Activated CD4-positive, alpha-beta T cell treated with anti-CD3 and anti-CD28 coated beads, Interleukin-2, amount 10 ng/mL, durations not matched to agents 24 days and 14 days (primary cell): ENCODE results near the gene IREB2. TPM values are rescaled to one million over a fixed set of nuclear protein-coding genes. Genes with fewer than 3 reads are reported as not detected.

Experiments used
- DNase-seq: peaks from one replicate; pipeline ENCODE4 v3.0.0; 2022
- H3K27ac Mint-ChIP-seq: one replicate; pipeline ENCODE4 v1.8.0; 2022; ENCODE audit warnings: mild to moderate bottlenecking, mixed read lengths
- H3K27me3 Mint-ChIP-seq: one replicate; pipeline ENCODE4 v1.8.0; 2022; ENCODE audit warnings: mixed read lengths
- H3K36me3 Mint-ChIP-seq: one replicate; pipeline ENCODE4 v1.8.0; 2022; ENCODE audit warnings: low read depth, mild to moderate bottlenecking, mixed read lengths
- H3K4me1 Mint-ChIP-seq: one replicate; pipeline ENCODE4 v1.8.0; 2021; ENCODE audit warnings: mixed read lengths
- H3K4me3 Mint-ChIP-seq: one replicate; pipeline ENCODE4 v1.8.0; 2022; ENCODE audit warnings: mild to moderate bottlenecking, moderate library complexity, mixed read lengths
- H3K9me3 Mint-ChIP-seq: one replicate; pipeline ENCODE4 v1.8.0; 2021; ENCODE audit warnings: mixed read lengths
- intact Hi-C: fragments of 100-400 bp; cut with micrococcal nuclease; formaldehyde crosslinking; loops from one replicate; pipeline ENCODE4 v1.15.1; 2023
- total RNA-seq: library from RNA; stranded (reverse); gene quantifications from 2 replicates; pipeline ENCODE4 v1.2.3, GENCODE V29; 2022

Gene IREB2
- 89.1 and 89.4 TPM in 2 replicates for total RNA-seq

GRCh38 chr15:78437762-78438618 lies at the start of gene IREB2:
Gene IREB2 (plus strand): TSS chr15:78438216. CDS start chr15:78438338, 122 bp downstream.
- intact Hi-C loops = loop anchor here (1.0 to 10.0 kb wide), 4 partner anchors 102 to 437 kb away; partner anchors contain the start of genes IDH3A, MORF4L1, PSMA4 and SKIC8
- Mint-ChIP-seq H3K4me3 (peak within 1 kb of the TSS; percentile 91), H3K27me3 (no peaks in the 10 kb centered on the region), H3K27ac (peak within 1 kb of the TSS; percentile 97), H3K36me3 (peaks cover 23% of the 10 kb centered on the region), H3K4me1 (peaks cover 35% of the 10 kb centered on the region), H3K9me3 (no peaks in the 10 kb centered on the region)
- DNase-seq = peak; percentile 100

DNA sequence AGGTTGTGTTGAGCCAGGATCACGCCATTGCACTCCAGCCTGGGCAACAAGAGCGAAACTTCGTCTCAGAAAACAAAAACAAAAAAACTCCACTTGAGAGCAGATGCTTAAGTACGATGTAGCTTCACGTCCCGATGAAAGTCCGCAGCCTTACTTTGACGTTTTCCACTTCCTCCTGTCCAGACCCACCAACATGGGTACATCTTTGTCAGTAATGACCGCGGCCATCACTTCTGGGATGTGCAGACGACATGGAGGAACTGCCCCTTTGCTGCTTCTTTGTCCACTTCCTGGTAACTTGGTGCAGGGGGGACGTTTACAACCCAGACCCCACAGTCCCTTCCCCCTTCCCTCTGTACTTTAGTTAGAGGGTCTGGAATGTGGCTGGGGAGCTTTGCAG lies 49.2 kb upstream of the IREB2 start:
- H3K4me3 Mint-ChIP-seq = no peak overlapping the region
- H3K27ac Mint-ChIP-seq = no peak overlapping the region
- DNase-seq = no peak
- H3K36me3 Mint-ChIP-seq = no peaks in the 10 kb centered on the region
- H3K4me1 Mint-ChIP-seq = no peaks in the 10 kb centered on the region
- intact Hi-C loops = no loop called here
- no peaks in the 10 kb centered on the region for H3K9me3 Mint-ChIP-seq
- H3K27me3 Mint-ChIP-seq = peaks cover 19% of the 10 kb centered on the region

GRCh38 chr15:78389322-78389721 lies 48.7 kb upstream of the IREB2 start:
- no peaks in the 10 kb centered on the region for H3K4me1 Mint-ChIP-seq
- no peak overlapping the region for H3K27ac Mint-ChIP-seq
- H3K9me3 Mint-ChIP-seq = no peaks in the 10 kb centered on the region
- no peaks in the 10 kb centered on the region for H3K36me3 Mint-ChIP-seq
- no peak for DNase-seq
- peaks cover 17% of the 10 kb centered on the region for H3K27me3 Mint-ChIP-seq
- intact Hi-C loops = no loop called here
- H3K4me3 Mint-ChIP-seq = no peak overlapping the region

GRCh38 chr15:78389738-78390137 lies 48.3 kb upstream of the IREB2 start:
- Mint-ChIP-seq H3K36me3 (no peaks in the 10 kb centered on the region), H3K27ac (no peak overlapping the region), H3K9me3 (no peaks in the 10 kb centered on the region), H3K27me3 (peaks cover 17% of the 10 kb centered on the region), H3K4me3 (no peak overlapping the region), H3K4me1 (no peaks in the 10 kb centered on the region)
- no peak for DNase-seq
- intact Hi-C loops = no loop called here

DNA sequence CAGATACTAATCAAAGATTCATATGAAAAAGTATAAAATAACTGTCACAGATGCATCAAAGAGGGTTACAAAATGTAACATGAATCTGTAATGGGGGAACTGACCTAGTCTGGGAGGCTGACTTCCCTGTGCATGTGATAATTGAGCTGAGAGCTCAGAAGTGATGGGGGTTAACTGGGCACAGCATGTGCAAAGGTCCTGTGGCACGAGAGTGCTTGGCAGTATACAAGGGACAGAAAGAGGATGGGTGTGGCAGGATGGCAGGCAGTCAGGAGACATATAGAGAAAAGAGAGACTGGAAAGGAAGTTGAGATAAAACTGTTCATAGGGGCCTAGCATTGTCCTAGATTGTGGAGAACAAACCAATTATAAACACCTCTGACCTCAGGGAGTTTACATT lies 47.8 kb upstream of the IREB2 start:
- no peak overlapping the region for H3K4me3 Mint-ChIP-seq
- H3K27ac Mint-ChIP-seq = no peak overlapping the region
- H3K27me3 Mint-ChIP-seq = peaks cover 12% of the 10 kb centered on the region
- intact Hi-C loops = no loop called here
- H3K9me3 Mint-ChIP-seq = no peaks in the 10 kb centered on the region
- no peaks in the 10 kb centered on the region for H3K36me3 Mint-ChIP-seq
- no peaks in the 10 kb centered on the region for H3K4me1 Mint-ChIP-seq
- no peak for DNase-seq

GRCh38 chr15:78390826-78391225 lies 47.2 kb upstream of the IREB2 start:
- Mint-ChIP-seq H3K27me3 (peaks cover 7% of the 10 kb centered on the region), H3K4me3 (no peak overlapping the region), H3K4me1 (no peaks in the 10 kb centered on the region), H3K27ac (no peak overlapping the region), H3K9me3 (no peaks in the 10 kb centered on the region), H3K36me3 (no peaks in the 10 kb centered on the region)
- intact Hi-C loops = no loop called here
- no peak for DNase-seq

- no peaks in the 10 kb centered on the region for H3K9me3 Mint-ChIP-seq
- intact Hi-C loops = no loop called here
- H3K36me3 Mint-ChIP-seq = no peaks in the 10 kb centered on the region
- H3K27ac Mint-ChIP-seq = no peak overlapping the region
- no peaks in the 10 kb centered on the region for H3K4me1 Mint-ChIP-seq
- H3K4me3 Mint-ChIP-seq = no peak overlapping the region
- peaks cover 2% of the 10 kb centered on the region for H3K27me3 Mint-ChIP-seq
- no peak for DNase-seq
Measured at GRCh38 chr15:78391781-78392180, 46.2 kb upstream of the IREB2 start.

DNA sequence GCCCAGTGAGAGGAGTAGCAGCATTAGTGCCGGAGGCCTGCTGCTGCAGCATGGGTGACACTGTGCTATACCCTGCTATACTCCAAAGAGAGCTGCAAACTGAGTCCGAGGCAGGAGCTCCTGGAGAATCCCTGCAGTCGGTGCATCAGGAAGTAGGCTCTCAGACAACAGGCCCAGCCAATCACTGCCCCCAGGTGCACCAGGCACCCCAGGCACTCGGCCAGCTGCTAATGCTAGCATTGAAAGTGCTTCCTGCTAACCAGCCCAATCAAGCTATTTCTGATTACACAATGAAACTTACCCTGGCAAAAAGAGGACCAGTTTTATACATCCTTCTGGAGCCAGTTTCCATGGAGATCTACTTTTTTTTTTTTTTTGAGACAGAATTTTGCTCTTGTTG lies 45.6 kb upstream of the IREB2 start:
- no peak for DNase-seq
- Mint-ChIP-seq H3K9me3 (no peaks in the 10 kb centered on the region), H3K36me3 (no peaks in the 10 kb centered on the region), H3K27me3 (peaks cover 2% of the 10 kb centered on the region), H3K4me3 (no peak overlapping the region), H3K4me1 (no peaks in the 10 kb centered on the region), H3K27ac (no peak overlapping the region)
- intact Hi-C loops = no loop called here

- Mint-ChIP-seq H3K27me3 (no peaks in the 10 kb centered on the region), H3K36me3 (no peaks in the 10 kb centered on the region), H3K4me1 (no peaks in the 10 kb centered on the region), H3K4me3 (no peak overlapping the region), H3K27ac (no peak overlapping the region), H3K9me3 (no peaks in the 10 kb centered on the region)
- intact Hi-C loops = no loop called here
- no peak for DNase-seq
Measured at GRCh38 chr15:78393137-78393536, 44.9 kb upstream of the IREB2 start.

- H3K27me3 Mint-ChIP-seq = no peaks in the 10 kb centered on the region
- intact Hi-C loops = no loop called here
- H3K4me1 Mint-ChIP-seq = no peaks in the 10 kb centered on the region
- H3K4me3 Mint-ChIP-seq = no peak overlapping the region
- DNase-seq = no peak
- H3K36me3 Mint-ChIP-seq = no peaks in the 10 kb centered on the region
- no peaks in the 10 kb centered on the region for H3K9me3 Mint-ChIP-seq
- H3K27ac Mint-ChIP-seq = no peak overlapping the region
Measured at GRCh38 chr15:78394026-78394425, 44.0 kb upstream of the IREB2 start.

- Mint-ChIP-seq H3K27me3 (no peaks in the 10 kb centered on the region), H3K27ac (no peak overlapping the region), H3K36me3 (no peaks in the 10 kb centered on the region), H3K4me3 (no peak overlapping the region), H3K9me3 (no peaks in the 10 kb centered on the region), H3K4me1 (no peaks in the 10 kb centered on the region)
- DNase-seq = no peak
- intact Hi-C loops = no loop called here
Measured at GRCh38 chr15:78394981-78395616, 42.9 kb upstream of the IREB2 start.

DNA sequence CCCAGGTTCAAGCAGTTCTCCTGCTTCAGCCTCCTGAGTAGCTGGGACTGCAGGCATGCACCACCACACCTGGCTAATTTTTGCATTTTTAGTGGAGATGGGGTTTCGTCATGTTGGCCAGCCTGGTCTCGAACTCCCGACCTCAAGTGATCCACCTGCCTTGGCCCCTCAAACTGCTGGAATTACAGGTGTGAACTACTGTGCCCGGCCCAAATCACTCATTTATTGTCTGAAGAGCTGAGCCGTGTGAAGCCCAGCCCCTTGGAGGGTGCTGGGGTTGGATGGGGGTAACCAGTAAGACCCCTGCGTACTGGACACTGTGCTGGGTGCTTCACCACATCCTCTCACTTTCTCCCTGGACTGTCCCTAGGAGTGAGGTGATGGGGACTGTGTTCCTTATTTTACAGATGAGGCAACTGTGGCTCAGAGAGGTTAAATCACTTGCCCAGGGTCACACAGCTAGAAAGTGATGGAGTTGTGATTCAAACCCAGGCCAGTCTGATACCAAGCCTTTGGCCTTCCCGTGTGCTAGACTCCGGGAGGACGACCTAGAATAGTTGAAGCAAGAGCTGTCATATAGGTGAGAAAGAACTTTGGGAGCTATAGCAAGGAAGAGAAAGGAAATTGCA lies 41.7 kb upstream of the IREB2 start:
- Mint-ChIP-seq H3K27ac (no peak overlapping the region), H3K4me1 (no peaks in the 10 kb centered on the region), H3K4me3 (no peak overlapping the region), H3K27me3 (no peaks in the 10 kb centered on the region), H3K36me3 (no peaks in the 10 kb centered on the region), H3K9me3 (no peaks in the 10 kb centered on the region)
- intact Hi-C loops = no loop called here
- no peak for DNase-seq

DNA sequence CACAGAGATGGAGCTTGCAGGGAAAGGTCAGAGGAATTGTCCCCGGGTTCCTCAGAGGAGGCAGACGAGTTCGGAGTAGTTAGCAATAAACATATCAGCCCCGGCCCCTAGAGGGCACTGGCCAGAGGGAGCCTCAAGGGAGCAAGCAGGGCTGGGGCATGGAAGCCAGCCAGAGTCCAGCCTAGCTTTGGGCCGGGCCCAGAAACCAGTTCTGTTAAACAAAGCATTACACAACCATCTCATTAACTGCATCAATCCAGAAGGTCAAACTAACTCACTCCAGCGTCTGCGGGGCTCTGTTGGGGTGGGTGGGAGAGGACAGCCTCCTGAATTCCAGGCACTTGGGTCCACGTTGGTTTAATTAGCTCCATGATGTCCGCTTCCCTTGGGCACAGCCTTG lies 41.0 kb upstream of the IREB2 start:
- no peaks in the 10 kb centered on the region for H3K27me3 Mint-ChIP-seq
- no peak for DNase-seq
- intact Hi-C loops = no loop called here

GRCh38 chr15:78397382-78397781 lies 40.6 kb upstream of the IREB2 start:
- no peaks in the 10 kb centered on the region for H3K9me3 Mint-ChIP-seq
- DNase-seq = no peak
- intact Hi-C loops = no loop called here
- H3K36me3 Mint-ChIP-seq = no peaks in the 10 kb centered on the region
- no peak overlapping the region for H3K27ac Mint-ChIP-seq
- H3K27me3 Mint-ChIP-seq = no peaks in the 10 kb centered on the region
- H3K4me1 Mint-ChIP-seq = no peaks in the 10 kb centered on the region
- H3K4me3 Mint-ChIP-seq = no peak overlapping the region

More for the DNA sequence above, 41.0 kb upstream of the IREB2 start:
- H3K27ac Mint-ChIP-seq = no peak overlapping the region
- H3K4me3 Mint-ChIP-seq = no peak overlapping the region
- no peaks in the 10 kb centered on the region for H3K9me3 Mint-ChIP-seq
- H3K4me1 Mint-ChIP-seq = no peaks in the 10 kb centered on the region
- no peaks in the 10 kb centered on the region for H3K36me3 Mint-ChIP-seq
